ENCODE results near the gene NABP1.
"Not testable (repeated sequence)": the region's sequence is repeated elsewhere in the genome, so short reads cannot be mapped to it uniquely, and the experiment has no call there.

DNA sequence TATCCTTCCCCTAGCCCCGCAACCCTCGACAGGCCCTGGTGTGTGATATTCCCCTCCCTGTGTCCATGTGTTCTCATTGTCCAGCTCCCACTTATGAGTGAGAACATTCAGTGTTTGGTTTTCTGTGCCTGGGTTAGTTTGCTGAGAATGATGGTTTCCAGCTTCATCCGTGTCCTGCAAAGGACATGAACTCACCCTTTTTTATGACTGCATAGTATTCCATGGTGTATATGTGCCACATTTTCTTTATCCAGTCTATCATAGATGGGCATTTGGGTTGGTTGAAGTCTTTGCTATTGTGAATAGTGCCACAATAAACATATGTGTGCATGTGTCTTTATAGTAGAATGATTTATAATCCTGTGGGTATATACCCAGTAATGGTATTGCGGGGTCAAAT is 33.3 kb upstream of the NABP1 start:
- TF ChIP-seq ZC3H10 (CRISPR knock-in tag; IDR thresholded peaks at IDR 0.05); ZFP3 (CRISPR knock-in tag; IDR thresholded peaks at IDR 0.05); ISL1 (CRISPR knock-in tag; IDR thresholded peaks at IDR 0.05); ZNF8 (CRISPR knock-in tag; IDR thresholded peaks at IDR 0.05); ZNF70 (CRISPR knock-in tag; IDR thresholded peaks at IDR 0.05); ZNF565 (CRISPR knock-in tag; conservative IDR thresholded peaks at IDR 0.05; ENCODE audit: low read depth); ZFP30 (CRISPR knock-in tag; IDR thresholded peaks at IDR 0.05); GLIS3 (CRISPR knock-in tag; IDR thresholded peaks at IDR 0.05); CSDC2 (CRISPR knock-in tag; IDR thresholded peaks at IDR 0.05); BACH2 (CRISPR knock-in tag; IDR thresholded peaks at IDR 0.05; ENCODE audit: borderline replicate concordance): not testable (repeated sequence)
- TF ChIP-seq, protein P1, sequence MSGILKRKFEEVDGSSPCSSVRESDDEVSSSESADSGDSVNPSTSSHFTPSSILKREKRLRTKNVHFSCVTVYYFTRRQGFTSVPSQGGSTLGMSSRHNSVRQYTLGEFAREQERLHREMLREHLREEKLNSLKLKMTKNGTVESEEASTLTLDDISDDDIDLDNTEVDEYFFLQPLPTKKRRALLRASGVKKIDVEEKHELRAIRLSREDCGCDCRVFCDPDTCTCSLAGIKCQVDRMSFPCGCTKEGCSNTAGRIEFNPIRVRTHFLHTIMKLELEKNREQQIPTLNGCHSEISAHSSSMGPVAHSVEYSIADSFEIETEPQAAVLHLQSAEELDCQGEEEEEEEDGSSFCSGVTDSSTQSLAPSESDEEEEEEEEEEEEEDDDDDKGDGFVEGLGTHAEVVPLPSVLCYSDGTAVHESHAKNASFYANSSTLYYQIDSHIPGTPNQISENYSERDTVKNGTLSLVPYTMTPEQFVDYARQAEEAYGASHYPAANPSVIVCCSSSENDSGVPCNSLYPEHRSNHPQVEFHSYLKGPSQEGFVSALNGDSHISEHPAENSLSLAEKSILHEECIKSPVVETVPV (CRISPR knock-in tag; IDR thresholded peaks at IDR 0.05) = not testable (repeated sequence)

Data from SK-N-SH treated with all-trans-retinoic acid at 6 μM for 48 hours (cell line).